GM23338 (cell line): Measurements from ENCODE around the gene LRMDA. TPM values are rescaled to one million over a fixed set of nuclear protein-coding genes. Genes with fewer than 3 reads are reported as not detected.

Source experiments
- ATAC-seq: fragments of 200-7000 bp; cut with Tn5 transposase; 3 replicates; pipeline ENCODE4 v1.9.1; 2020
- DNase-seq: peaks from one replicate; pipeline ENCODE4 v3.0.0-alpha.2; 2015; ENCODE audit warnings: low spot score
- H2AFZ ChIP-seq: fragments of 200-600 bp; sonication (generic); 2 replicates; pipeline ENCODE4 v1.8.0; 2016; ENCODE audit warnings: antibody characterized with exemption, mild to moderate bottlenecking, moderate library complexity
- H3F3A ChIP-seq: fragments of 200-600 bp; sonication (generic); replicated peaks from 2 replicates; pipeline ENCODE4 v1.8.0; 2017; ENCODE audit warnings: antibody characterized with exemption, mixed run types, low read depth
- H3K27ac ChIP-seq: fragments of 200-600 bp; sonication (generic); 2 replicates; pipeline ENCODE4 v1.6.1; 2016; ENCODE audit warnings: low read depth
- H3K27me3 ChIP-seq: fragments of 200-600 bp; sonication (generic); 2 replicates; pipeline ENCODE4 v1.8.0; 2016; ENCODE audit warnings: mild to moderate bottlenecking, mixed run types, moderate library complexity; ENCODE audit not compliant: insufficient read depth
- H3K36me3 ChIP-seq: fragments of 200-600 bp; sonication (generic); 2 replicates; pipeline ENCODE4 v1.8.0; 2016; ENCODE audit warnings: mild to moderate bottlenecking; ENCODE audit not compliant: insufficient read depth
- H3K4me1 ChIP-seq: fragments of 200-600 bp; sonication (generic); 2 replicates; pipeline ENCODE4 v1.8.0; 2016; ENCODE audit warnings: mild to moderate bottlenecking, moderate library complexity; ENCODE audit not compliant: insufficient read depth
- H3K4me2 ChIP-seq: fragments of 200-600 bp; sonication (generic); 2 replicates; pipeline ENCODE4 v1.7.1; 2017; ENCODE audit warnings: mixed run types
- H3K4me3 ChIP-seq: fragments of 200-600 bp; sonication (generic); 2 replicates; pipeline ENCODE4 v1.6.1; 2016; ENCODE audit warnings: mixed run types
- H3K79me2 ChIP-seq: fragments of 200-600 bp; sonication (generic); replicated peaks from 2 replicates; pipeline ENCODE4 v1.8.0; 2017; ENCODE audit warnings: mild to moderate bottlenecking; ENCODE audit not compliant: insufficient read depth
- H3K9me2 ChIP-seq: fragments of 200-600 bp; sonication (generic); 2 replicates; pipeline ENCODE4 v1.8.0; 2017; ENCODE audit not compliant: insufficient read depth
- H4K20me1 ChIP-seq: fragments of 200-600 bp; sonication (generic); replicated peaks from 2 replicates; pipeline ENCODE4 v1.8.0; 2017; ENCODE audit warnings: mild to moderate bottlenecking; ENCODE audit not compliant: insufficient read depth
- H3K27ac Mint-ChIP-seq: 2 replicates; pipeline ENCODE4 v1.8.0; 2020; ENCODE audit warnings: inconsistent platforms, mild to moderate bottlenecking, moderate library complexity, mixed read lengths
- H3K27me3 Mint-ChIP-seq: 3 replicates; pipeline ENCODE4 v1.8.0; 2022; ENCODE audit warnings: low read depth, mild to moderate bottlenecking, moderate library complexity, mixed read lengths, inconsistent platforms; ENCODE audit not compliant: insufficient read depth, poor library complexity
- H3K36me3 Mint-ChIP-seq: 3 replicates; pipeline ENCODE4 v1.8.0; 2021; ENCODE audit warnings: low read depth, mild to moderate bottlenecking, inconsistent platforms, moderate library complexity, mixed read lengths
- H3K4me1 Mint-ChIP-seq: 3 replicates; pipeline ENCODE4 v1.8.0; 2020; ENCODE audit warnings: mild to moderate bottlenecking, inconsistent platforms, mixed read lengths
- H3K4me3 Mint-ChIP-seq: 3 replicates; pipeline ENCODE4 v1.8.0; 2021; ENCODE audit warnings: moderate library complexity, mild to moderate bottlenecking, inconsistent platforms, mixed read lengths
- H3K9me3 Mint-ChIP-seq: 3 replicates; pipeline ENCODE4 v1.8.0; 2020; ENCODE audit warnings: moderate library complexity, mild to moderate bottlenecking, inconsistent platforms, mixed read lengths
- CREB1 ChIP-seq: fragments of 250-450 bp; sonication (Bioruptor Pico); IDR thresholded peaks from 2 replicates; pipeline ENCODE4 v1.5.0; 2020; ENCODE audit warnings: low read depth, mild to moderate bottlenecking, moderate library complexity
- CTCF ChIP-seq, 2 experiments: fragments of 200-600 bp in 1 of 2; sonication (generic) in 1 of 2; conservative IDR thresholded peaks; 2 replicates each; pipeline versions ENCODE4 v1.5.1 to v1.6.1; 2016 to 2017; ENCODE audit warnings: antibody characterized with exemption in 2 of 2, low read depth in 2 of 2, mild to moderate bottlenecking in 2 of 2, moderate library complexity in 1 of 2
- ETS1 ChIP-seq: IDR thresholded peaks from 2 replicates; pipeline ENCODE4 v1.6.1; 2016; ENCODE audit warnings: antibody characterized with exemption
- EZH2 ChIP-seq: fragments of 200-600 bp; sonication (generic); IDR thresholded peaks from one replicate; pipeline ENCODE4 v1.8.0; 2017; ENCODE audit warnings: antibody characterized with exemption, mild to moderate bottlenecking, low read depth; ENCODE audit not compliant: unreplicated experiment
- EZH2phosphoT487 ChIP-seq: fragments of 200-600 bp; sonication (generic); IDR thresholded peaks from one replicate; pipeline ENCODE4 v1.8.1; 2018; ENCODE audit warnings: antibody characterized with exemption; ENCODE audit not compliant: unreplicated experiment
- JUNB ChIP-seq: IDR thresholded peaks from one replicate; pipeline ENCODE4 v1.6.1; 2016; ENCODE audit warnings: antibody characterized with exemption; ENCODE audit not compliant: unreplicated experiment
- NANOG ChIP-seq: IDR thresholded peaks from 2 replicates; pipeline ENCODE4 v1.6.1; 2016; ENCODE audit warnings: antibody characterized with exemption, borderline replicate concordance
- POLR2AphosphoS5 ChIP-seq: IDR thresholded peaks from 2 replicates; pipeline ENCODE4 v1.6.1; 2016; ENCODE audit warnings: antibody characterized with exemption, low read depth
- REST ChIP-seq: IDR thresholded peaks from one replicate; pipeline ENCODE4 v1.6.1; 2018; ENCODE audit warnings: antibody characterized with exemption; ENCODE audit not compliant: unreplicated experiment
- STAT1 ChIP-seq: IDR thresholded peaks from one replicate; pipeline ENCODE4 v1.6.1; 2016; ENCODE audit warnings: antibody characterized with exemption; ENCODE audit not compliant: unreplicated experiment
- ZNF114 ChIP-seq: fragments of 250-450 bp; sonication (Bioruptor Pico); IDR thresholded peaks from 2 replicates; pipeline ENCODE4 v1.5.0; 2020; ENCODE audit warnings: mild to moderate bottlenecking, moderate library complexity
- ZNF331 ChIP-seq: fragments of 250-450 bp; sonication (Bioruptor Pico); IDR thresholded peaks from 2 replicates; pipeline ENCODE4 v1.5.0; 2020; ENCODE audit warnings: low read depth, mild to moderate bottlenecking, moderate library complexity
- polyA plus RNA-seq: library from polyadenylated mRNA; unstranded; fragments of >200 nt; fragmentation: Nextera tagmentation; extraction: Ambion mirVana; gene quantifications from 2 replicates; pipeline ENCODE4 v1.2.1, GENCODE V29; 2016
- total RNA-seq: library from RNA; depleted of rRNA; stranded (reverse); fragments of >200 nt; shearing (Covaris generic); gene quantifications from 2 replicates; pipeline ENCODE4 v1.2.3, GENCODE V29; 2014
- TF ChIP-seq, protein P1 (sequence below): fragments of 250-450 bp; sonication (Bioruptor Pico); IDR thresholded peaks from 2 replicates; pipeline ENCODE4 v1.5.0; 2020; ENCODE audit warnings: mild to moderate bottlenecking, moderate library complexity

LRMDA gene
- total and polyA plus RNA-seq, 2 experiments from 2014 or later = 0.90 to 1.8 TPM

- TF ChIP-seq STAT1 = no peak
- no peak for TF ChIP-seq CTCF (conservative IDR thresholded peaks at IDR 0.05; ENCODE audit: low read depth in 2 of 2)
- TF ChIP-seq EZH2 = no peak
- no peak for TF ChIP-seq ZNF114 (CRISPR knock-in tag)
- no peak for TF ChIP-seq NANOG
- no peak for TF ChIP-seq ETS1
- TF ChIP-seq, protein P1, sequence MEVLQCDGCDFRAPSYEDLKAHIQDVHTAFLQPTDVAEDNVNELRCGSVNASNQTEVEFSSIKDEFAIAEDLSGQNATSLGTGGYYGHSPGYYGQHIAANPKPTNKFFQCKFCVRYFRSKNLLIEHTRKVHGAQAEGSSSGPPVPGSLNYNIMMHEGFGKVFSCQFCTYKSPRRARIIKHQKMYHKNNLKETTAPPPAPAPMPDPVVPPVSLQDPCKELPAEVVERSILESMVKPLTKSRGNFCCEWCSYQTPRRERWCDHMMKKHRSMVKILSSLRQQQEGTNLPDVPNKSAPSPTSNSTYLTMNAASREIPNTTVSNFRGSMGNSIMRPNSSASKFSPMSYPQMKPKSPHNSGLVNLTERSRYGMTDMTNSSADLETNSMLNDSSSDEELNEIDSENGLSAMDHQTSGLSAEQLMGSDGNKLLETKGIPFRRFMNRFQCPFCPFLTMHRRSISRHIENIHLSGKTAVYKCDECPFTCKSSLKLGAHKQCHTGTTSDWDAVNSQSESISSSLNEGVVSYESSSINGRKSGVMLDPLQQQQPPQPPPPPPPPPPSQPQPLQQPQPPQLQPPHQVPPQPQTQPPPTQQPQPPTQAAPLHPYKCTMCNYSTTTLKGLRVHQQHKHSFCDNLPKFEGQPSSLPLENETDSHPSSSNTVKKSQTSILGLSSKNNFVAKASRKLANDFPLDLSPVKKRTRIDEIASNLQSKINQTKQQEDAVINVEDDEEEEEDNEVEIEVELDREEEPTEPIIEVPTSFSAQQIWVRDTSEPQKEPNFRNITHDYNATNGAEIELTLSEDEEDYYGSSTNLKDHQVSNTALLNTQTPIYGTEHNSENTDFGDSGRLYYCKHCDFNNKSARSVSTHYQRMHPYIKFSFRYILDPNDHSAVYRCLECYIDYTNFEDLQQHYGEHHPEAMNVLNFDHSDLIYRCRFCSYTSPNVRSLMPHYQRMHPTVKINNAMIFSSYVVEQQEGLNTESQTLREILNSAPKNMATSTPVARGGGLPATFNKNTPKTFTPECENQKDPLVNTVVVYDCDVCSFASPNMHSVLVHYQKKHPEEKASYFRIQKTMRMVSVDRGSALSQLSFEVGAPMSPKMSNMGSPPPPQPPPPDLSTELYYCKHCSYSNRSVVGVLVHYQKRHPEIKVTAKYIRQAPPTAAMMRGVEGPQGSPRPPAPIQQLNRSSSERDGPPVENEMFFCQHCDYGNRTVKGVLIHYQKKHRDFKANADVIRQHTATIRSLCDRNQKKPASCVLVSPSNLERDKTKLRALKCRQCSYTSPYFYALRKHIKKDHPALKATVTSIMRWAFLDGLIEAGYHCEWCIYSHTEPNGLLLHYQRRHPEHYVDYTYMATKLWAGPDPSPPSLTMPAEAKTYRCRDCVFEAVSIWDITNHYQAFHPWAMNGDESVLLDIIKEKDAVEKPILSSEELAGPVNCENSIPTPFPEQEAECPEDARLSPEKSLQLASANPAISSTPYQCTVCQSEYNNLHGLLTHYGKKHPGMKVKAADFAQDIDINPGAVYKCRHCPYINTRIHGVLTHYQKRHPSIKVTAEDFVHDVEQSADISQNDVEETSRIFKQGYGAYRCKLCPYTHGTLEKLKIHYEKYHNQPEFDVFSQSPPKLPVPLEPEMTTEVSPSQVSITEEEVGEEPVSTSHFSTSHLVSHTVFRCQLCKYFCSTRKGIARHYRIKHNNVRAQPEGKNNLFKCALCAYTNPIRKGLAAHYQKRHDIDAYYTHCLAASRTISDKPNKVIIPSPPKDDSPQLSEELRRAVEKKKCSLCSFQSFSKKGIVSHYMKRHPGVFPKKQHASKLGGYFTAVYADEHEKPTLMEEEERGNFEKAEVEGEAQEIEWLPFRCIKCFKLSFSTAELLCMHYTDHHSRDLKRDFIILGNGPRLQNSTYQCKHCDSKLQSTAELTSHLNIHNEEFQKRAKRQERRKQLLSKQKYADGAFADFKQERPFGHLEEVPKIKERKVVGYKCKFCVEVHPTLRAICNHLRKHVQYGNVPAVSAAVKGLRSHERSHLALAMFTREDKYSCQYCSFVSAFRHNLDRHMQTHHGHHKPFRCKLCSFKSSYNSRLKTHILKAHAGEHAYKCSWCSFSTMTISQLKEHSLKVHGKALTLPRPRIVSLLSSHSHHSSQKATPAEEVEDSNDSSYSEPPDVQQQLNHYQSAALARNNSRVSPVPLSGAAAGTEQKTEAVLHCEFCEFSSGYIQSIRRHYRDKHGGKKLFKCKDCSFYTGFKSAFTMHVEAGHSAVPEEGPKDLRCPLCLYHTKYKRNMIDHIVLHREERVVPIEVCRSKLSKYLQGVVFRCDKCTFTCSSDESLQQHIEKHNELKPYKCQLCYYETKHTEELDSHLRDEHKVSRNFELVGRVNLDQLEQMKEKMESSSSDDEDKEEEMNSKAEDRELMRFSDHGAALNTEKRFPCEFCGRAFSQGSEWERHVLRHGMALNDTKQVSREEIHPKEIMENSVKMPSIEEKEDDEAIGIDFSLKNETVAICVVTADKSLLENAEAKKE (CRISPR knock-in tag) = no peak
- no peak for TF ChIP-seq JUNB
- TF ChIP-seq REST = no peak
- TF ChIP-seq ZNF331 = no peak
- no peak for TF ChIP-seq POLR2AphosphoS5
- TF ChIP-seq CREB1 (CRISPR knock-in tag) = no peak
- TF ChIP-seq EZH2phosphoT487 = no peak
- Histone ChIP-seq H4K20me1 (no peaks in the 10 kb centered on the region), H3K36me3 (no peaks in the 10 kb centered on the region), H3K27ac (no peak overlapping the region), H2AFZ (no peak overlapping the region), H3F3A (no peaks in the 10 kb centered on the region), H3K4me2 (no peak overlapping the region), H3K27me3 (no peaks in the 10 kb centered on the region), H3K4me3 (no peak overlapping the region), H3K9me2 (no peaks in the 10 kb centered on the region), H3K79me2 (no peaks in the 10 kb centered on the region), H3K4me1 (no peaks in the 10 kb centered on the region)
- Mint-ChIP-seq H3K27ac (no peak overlapping the region), H3K4me1 (no peaks in the 10 kb centered on the region), H3K36me3 (no peaks in the 10 kb centered on the region), H3K9me3 (no peaks in the 10 kb centered on the region), H3K4me3 (no peak overlapping the region), H3K27me3 (peaks cover 6% of the 10 kb centered on the region)
- ATAC-seq = no peak
- no peak for DNase-seq
Observed at GRCh38 chr10:75682649-75683557, 251.5 kb downstream of the LRMDA start.
